SK-N-MC (cell line): Measurements from ENCODE around the gene PEAK1.

Source experiments
- EZH2 ChIP-seq: fragments of 200-600 bp; sonication (generic); IDR thresholded peaks from one replicate; pipeline ENCODE4 v1.6.1; 2017; ENCODE audit warnings: antibody characterized with exemption
- POLR2AphosphoS5 ChIP-seq: IDR thresholded peaks from 2 replicates; pipeline ENCODE4 v1.6.1; 2012; ENCODE audit warnings: mild to moderate bottlenecking, low read depth, low read length, borderline replicate concordance

GRCh38 chr15:77145370-77145769 is 274.5 kb downstream of the PEAK1 start:
- TF ChIP-seq POLR2AphosphoS5, result no peak
- no peak for TF ChIP-seq EZH2
